Common myeloid progenitor, CD34-positive (primary cell): ENCODE results near the gene H1-8.

Source experiments
- CTCF ChIA-PET: fragments of 350-600 bp; sonication (Branson Sonifier 250); formaldehyde crosslinking; loops from one replicate; lab custom pipeline; 2021; ENCODE audit warnings: antibody characterized with exemption; lab: Charles Lee
- POLR2A ChIA-PET: fragments of 350-600 bp; sonication (Branson Sonifier 250); formaldehyde crosslinking; loops from one replicate; lab custom pipeline; 2021; ENCODE audit warnings: antibody characterized with exemption; lab: Charles Lee
- DNase-seq, 3 donors: peaks; one replicate each; pipeline versions ENCODE4 v3.0.0 to v3.0.0-alpha.2; 2013
- H3K27ac ChIP-seq, 2 experiments: 1 replicate in 1 of 2; 2 replicates in 1 of 2; pipeline ENCODE4 v1.7.0; 2013; ENCODE audit warnings: inconsistent platforms in 2 of 2, low read length in 2 of 2, mild to moderate bottlenecking in 2 of 2, low read depth in 1 of 2, moderate library complexity in 1 of 2; ENCODE audit not compliant: severe bottlenecking in 2 of 2, insufficient read depth in 1 of 2, poor library complexity in 1 of 2
- H3K27me3 ChIP-seq, 5 experiments: replicated peaks in 2 of 5; 1 replicate in 3 of 5; 2 replicates in 2 of 5; pipeline versions ENCODE4 v1.6.1 to v1.7.0; 2013; ENCODE audit warnings: low read length in 4 of 5, mild to moderate bottlenecking in 2 of 5, moderate library complexity in 2 of 5, inconsistent platforms in 1 of 5; ENCODE audit not compliant: insufficient read depth in 5 of 5, control insufficient read depth in 4 of 5
- H3K36me3 ChIP-seq, 4 experiments: 1 replicate in 2 of 4; 2 replicates in 2 of 4; pipeline versions ENCODE4 v1.6.1 to v1.7.0; 2013; ENCODE audit warnings: low read length in 3 of 4, control low read depth in 1 of 4, mild to moderate bottlenecking in 1 of 4; ENCODE audit not compliant: control insufficient read depth in 4 of 4, insufficient read depth in 4 of 4
- H3K4me1 ChIP-seq, 4 experiments: 1 replicate in 3 of 4; 2 replicates in 1 of 4; pipeline versions ENCODE4 v1.6.1 to v1.7.1; 2013; ENCODE audit warnings: low read length in 3 of 4, mild to moderate bottlenecking in 3 of 4, control low read depth in 1 of 4, inconsistent platforms in 1 of 4, moderate library complexity in 1 of 4; ENCODE audit not compliant: control insufficient read depth in 4 of 4, insufficient read depth in 4 of 4; ENCODE audit errors: control extremely low read depth in 1 of 4
- H3K4me3 ChIP-seq, 7 experiments: 1 replicate in 4 of 7; 2 replicates in 3 of 7; pipeline versions ENCODE4 v1.5.1 to v1.7.0; 2013; ENCODE audit warnings: mild to moderate bottlenecking in 7 of 7, low read length in 6 of 7, moderate library complexity in 6 of 7, inconsistent platforms in 2 of 7, low read depth in 2 of 7, control low read depth in 1 of 7; ENCODE audit not compliant: insufficient read depth in 4 of 7, control insufficient read depth in 1 of 7; ENCODE audit errors: extremely low read depth in 1 of 7
- H3K9me3 ChIP-seq, 5 experiments: 1 replicate in 4 of 5; 2 replicates in 1 of 5; pipeline versions ENCODE4 v1.6.1 to v1.7.1; 2013; ENCODE audit warnings: low read length in 4 of 5, mild to moderate bottlenecking in 2 of 5, inconsistent platforms in 1 of 5, low read depth in 1 of 5, moderate library complexity in 1 of 5; ENCODE audit not compliant: control insufficient read depth in 4 of 5, insufficient read depth in 2 of 5; ENCODE audit errors: control extremely low read depth in 1 of 5
- WGBS: methylation state at CpG from one replicate; pipeline ENCODE4 v1.1.5; 2013; ENCODE audit not compliant: insufficient coverage; 5-methylcytosine and 5-hydroxymethylcytosine counted together

Gene H1-8

DNA sequence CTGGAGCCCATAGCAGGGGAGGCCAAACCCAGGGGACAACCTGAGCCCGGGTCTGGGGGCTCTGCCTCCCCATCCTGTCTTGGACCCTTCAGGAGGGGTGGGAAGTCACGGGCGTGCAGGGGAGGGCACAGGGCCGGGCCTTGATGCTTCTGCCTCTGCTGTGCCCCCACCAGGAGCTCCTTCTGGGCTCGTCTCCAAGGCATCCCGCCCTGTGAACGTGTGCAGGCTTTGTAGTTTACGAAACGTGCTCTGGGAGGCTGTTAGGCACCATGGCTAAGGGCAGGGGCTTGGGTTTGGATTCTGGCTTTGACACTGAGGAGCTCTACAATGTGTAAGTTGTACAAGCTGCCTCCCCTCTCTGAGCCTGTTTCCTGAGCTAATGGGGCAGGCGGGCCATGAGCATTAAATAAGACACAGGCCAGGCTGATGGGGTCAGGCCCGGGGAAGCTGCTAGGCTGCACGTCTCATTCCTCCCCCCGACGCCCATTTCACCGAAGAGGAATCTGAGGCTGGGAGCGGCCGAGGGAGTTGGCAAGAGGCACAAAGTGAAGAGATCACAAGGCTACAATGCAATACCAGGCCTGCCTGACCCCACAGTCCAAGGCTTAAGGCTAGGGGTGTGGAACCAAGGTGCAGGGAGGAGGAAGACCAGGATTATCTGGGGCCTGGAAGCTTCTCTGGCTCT, 43.9 kb downstream of the H1-8 start:
- DNase-seq = no peak
- H3K36me3 ChIP-seq = peaks cover 4 to 71% (median 36%) of the 10 kb centered on the region in 4 experiments
- ChIA-PET POLR2A (interaction anchor here (2.5 kb wide), 1 partner anchor 9 kb away, joined by 11 read pairs; no protein-coding TSS in a partner anchor), CTCF (interaction anchor here (14.3 kb wide), 1 partner anchor 7 kb away, joined by 158 read pairs; no protein-coding TSS in a partner anchor)
- no peaks in the 10 kb centered on the region for H3K27me3 ChIP-seq
- no peak overlapping the region for H3K4me3 ChIP-seq
- WGBS = 96% methylated on average over 15 of the region's 17 CpGs
- no peak overlapping the region for H3K27ac ChIP-seq
- no peaks in the 10 kb centered on the region for H3K9me3 ChIP-seq
- H3K4me1 ChIP-seq = peaks cover 2 to 42% (median 18%) of the 10 kb centered on the region in 4 experiments

DNA sequence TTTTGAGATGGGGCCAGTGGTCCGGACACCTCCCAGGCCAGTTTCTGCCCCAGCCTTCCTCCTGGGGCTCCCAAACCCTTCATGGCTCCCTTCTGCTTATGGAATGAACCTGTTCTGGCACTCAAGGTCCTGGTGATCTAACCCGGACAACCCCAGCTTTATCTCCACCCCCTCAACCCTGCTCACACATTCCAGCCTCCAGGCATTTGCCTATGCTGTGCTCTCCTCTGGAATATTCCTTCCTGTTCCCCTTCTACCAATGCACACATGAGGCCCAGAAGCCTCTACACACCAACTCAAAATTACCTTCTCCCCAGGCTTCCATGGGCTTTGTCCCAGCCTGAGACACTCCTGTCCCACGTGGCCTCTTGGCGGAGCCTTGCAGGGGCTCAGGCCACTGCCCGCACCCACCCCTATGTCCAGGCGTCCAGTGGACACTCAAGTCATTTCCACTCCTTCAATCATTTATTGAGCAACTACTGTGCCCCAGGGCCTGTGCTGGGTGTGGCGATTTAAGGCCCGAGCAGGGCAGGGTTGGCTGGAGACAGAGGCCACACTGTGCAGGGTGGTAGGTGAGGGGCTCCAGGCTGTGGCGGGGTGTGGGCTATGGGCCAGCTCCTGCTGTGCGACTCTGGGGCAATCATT, 44.7 kb downstream of the H1-8 start:
- 98% methylated on average over 6 of the region's 10 CpGs for WGBS
- Histone ChIP-seq H3K27ac (no peak overlapping the region), H3K4me1 (peaks cover 4 to 49% (median 26%) of the 10 kb centered on the region in 4 experiments), H3K36me3 (peaks cover 4 to 63% (median 32%) of the 10 kb centered on the region in 4 experiments), H3K4me3 (no peak overlapping the region), H3K27me3 (no peaks in the 10 kb centered on the region), H3K9me3 (no peaks in the 10 kb centered on the region)
- DNase-seq = no peak
- ChIA-PET CTCF (interaction anchor here (14.3 kb wide), 1 partner anchor 8 kb away, joined by 158 read pairs; no protein-coding TSS in a partner anchor), POLR2A (interaction anchor here (2.5 kb wide), 1 partner anchor 10 kb away, joined by 11 read pairs; no protein-coding TSS in a partner anchor)

DNA sequence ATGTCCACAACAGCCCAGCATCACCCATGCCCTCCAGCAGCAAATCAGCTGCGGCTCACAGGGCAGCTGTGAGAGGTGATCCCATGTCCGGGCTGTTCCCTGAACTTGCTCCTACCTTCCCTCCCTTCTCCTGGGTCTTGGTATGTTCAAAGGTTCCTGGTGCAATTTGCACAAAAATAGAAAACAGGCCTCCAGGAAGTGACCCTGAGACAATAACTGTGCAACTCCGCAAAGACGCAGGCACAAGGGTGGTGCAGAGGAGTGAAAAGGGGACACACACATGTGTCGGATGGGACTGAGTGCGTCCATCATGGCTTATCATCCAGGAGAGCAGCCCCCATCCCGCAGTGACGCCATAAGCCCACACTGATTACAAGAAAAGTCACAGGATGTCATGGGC, 47.2 kb downstream of the H1-8 start:
- ChIA-PET POLR2A (no interaction called here), CTCF (interaction anchor here (14.3 kb wide), 1 partner anchor 10 kb away, joined by 158 read pairs; no protein-coding TSS in a partner anchor)
- H3K9me3 ChIP-seq = no peaks in the 10 kb centered on the region
- H3K27me3 ChIP-seq = no peaks in the 10 kb centered on the region
- no peak for DNase-seq
- H3K4me1 ChIP-seq = peaks cover 4 to 66% (median 51%) of the 10 kb centered on the region in 4 experiments
- peaks cover 0 to 40% (median 17%) of the 10 kb centered on the region in 4 experiments for H3K36me3 ChIP-seq
- over 99% methylated on average over 7 of the region's 8 CpGs for WGBS
- no peak overlapping the region for H3K4me3 ChIP-seq
- no peak overlapping the region for H3K27ac ChIP-seq

DNA sequence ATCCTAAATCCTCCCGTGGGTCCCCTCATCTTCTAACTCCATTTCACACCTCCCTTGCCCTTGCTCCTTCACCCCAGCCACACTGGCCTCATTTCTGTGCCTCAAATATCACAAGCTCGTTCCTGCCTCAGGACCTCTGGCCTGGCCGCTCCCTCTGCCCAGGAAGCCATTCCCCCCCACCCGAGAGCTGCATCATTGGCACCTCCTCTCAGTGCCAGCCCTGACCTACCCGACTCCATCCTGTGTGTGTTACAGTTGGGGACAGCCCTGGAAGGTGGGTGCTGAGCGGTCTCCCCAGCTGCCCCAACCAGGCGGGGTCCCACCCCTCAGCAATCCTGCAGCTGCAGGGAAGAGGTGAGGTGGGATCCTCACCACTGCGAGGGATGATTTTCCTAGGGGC, 49.0 kb downstream of the H1-8 start:
- CTCF ChIA-PET = interaction anchor here (0.8 to 14.3 kb wide), 6 partner anchors 12 to 102 kb away, joined by 3 to 158 read pairs (median 5); partner anchors contain the start of gene PLXND1
- Histone ChIP-seq H3K27ac (peak overlapping the region in 1 of 2 experiments; percentile 58), H3K4me1 (peaks cover 4 to 83% (median 67%) of the 10 kb centered on the region in 4 experiments)

GRCh38 chr3:129592381-129593131, 49.6 kb downstream of the H1-8 start:
- POLR2A ChIA-PET = interaction anchor here (0.7 to 1.3 kb wide), 3 partner anchors 13 to 71 kb away, joined by 3 to 5 read pairs (median 4); no protein-coding TSS in a partner anchor

More for the DNA sequence above, 49.0 kb downstream of the H1-8 start:
- DNase-seq = no peak
- Histone ChIP-seq H3K9me3 (no peaks in the 10 kb centered on the region), H3K27me3 (no peaks in the 10 kb centered on the region), H3K36me3 (peaks cover 0 to 26% (median 9%) of the 10 kb centered on the region in 4 experiments), H3K4me3 (peak overlapping the region in 4 of 7 experiments; percentile 32 to 54 (median 49))
- POLR2A ChIA-PET = interaction anchor here (0.7 to 0.9 kb wide), 2 partner anchors 14 to 70 kb away, joined by 3 to 4 read pairs; no protein-coding TSS in a partner anchor
- WGBS = 67% methylated on average over 6 of the region's 8 CpGs

DNA sequence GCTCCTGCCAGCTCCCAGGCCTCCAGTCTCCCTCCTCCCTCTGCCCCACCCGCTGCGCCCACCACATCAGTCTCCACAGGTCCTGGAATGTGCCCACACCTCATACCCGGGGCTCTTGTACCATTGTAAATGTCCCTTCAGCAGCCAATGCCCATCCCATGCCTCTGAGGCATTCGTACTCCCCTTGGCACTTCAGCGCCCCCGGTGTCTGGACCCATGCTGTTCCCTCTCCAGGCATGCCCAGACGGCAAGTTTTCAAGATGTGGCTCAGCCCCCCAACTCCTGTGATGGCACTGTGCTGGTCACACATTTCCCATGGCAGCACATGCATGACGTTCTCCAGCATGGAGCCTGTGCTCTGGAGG, 50.2 kb downstream of the H1-8 start:
- DNase-seq = peak in 1 of 3 donors; percentile 33

More at GRCh38 chr3:129592381-129593131, 49.6 kb downstream of the H1-8 start:
- 8% methylated on average over 14 of the region's 26 CpGs for WGBS
- Histone ChIP-seq H3K36me3 (peaks cover 0 to 23% (median 6%) of the 10 kb centered on the region in 4 experiments), H3K4me1 (peaks cover 4 to 89% (median 73%) of the 10 kb centered on the region in 4 experiments), H3K9me3 (no peaks in the 10 kb centered on the region), H3K4me3 (peak overlapping the region in 4 of 7 experiments; percentile 32 to 54 (median 49)), H3K27me3 (no peaks in the 10 kb centered on the region), H3K27ac (peak overlapping the region in 1 of 2 experiments; percentile 58)
- CTCF ChIA-PET = interaction anchor here (0.7 to 14.3 kb wide), 7 partner anchors 12 to 149 kb away, joined by 3 to 158 read pairs (median 4); partner anchors contain the start of gene PLXND1
- DNase-seq = peak in 2 of 3 donors; percentile 46 to 52

More for the DNA sequence above, 50.2 kb downstream of the H1-8 start:
- Histone ChIP-seq H3K27me3 (no peaks in the 10 kb centered on the region), H3K36me3 (peaks cover 0 to 16% (median 2%) of the 10 kb centered on the region in 4 experiments), H3K9me3 (no peaks in the 10 kb centered on the region), H3K4me1 (peaks cover 4 to 92% (median 79%) of the 10 kb centered on the region in 4 experiments), H3K4me3 (peak overlapping the region in 3 of 7 experiments; percentile 16 to 54 (median 44)), H3K27ac (peak overlapping the region in 1 of 2 experiments; percentile 58)
- 62% methylated on average over 7 of the region's 8 CpGs for WGBS
- ChIA-PET CTCF (interaction anchor here (1.0 to 14.3 kb wide), 8 partner anchors 13 to 103 kb away, joined by 3 to 158 read pairs (median 3); partner anchors contain the start of gene PLXND1), POLR2A (interaction anchor here (1.3 kb wide), 2 partner anchors 14 to 17 kb away, joined by 3 to 5 read pairs; no protein-coding TSS in a partner anchor)
